K562 (cell line): ENCODE measurements around the gene ERLEC1. TPM values are rescaled to one million over a fixed set of nuclear protein-coding genes. Genes with fewer than 3 reads are reported as not detected.

Experiments
- CLOCK ChIP-seq: fragments of 250-450 bp; sonication (Bioruptor Pico); IDR thresholded peaks from 2 replicates; pipeline ENCODE4 v1.4.0; 2020; ENCODE audit warnings: mild to moderate bottlenecking, moderate library complexity, borderline replicate concordance
- CREB5 ChIP-seq: fragments of 250-450 bp; sonication (Bioruptor Pico); IDR thresholded peaks from 2 replicates; pipeline ENCODE4 v1.5.0; 2020; ENCODE audit warnings: mild to moderate bottlenecking
- ESRRA ChIP-seq: fragments of 450-650 bp; IDR thresholded peaks from 2 replicates; pipeline ENCODE4 v1.6.1; 2014; ENCODE audit warnings: low read depth, mild to moderate bottlenecking, moderate library complexity, borderline replicate concordance
- REST ChIP-seq, 2 experiments: fragments of 450-650 bp; formaldehyde crosslinking in 1 of 2; IDR thresholded peaks; 2 replicates each; pipeline versions ENCODE4 v1.4.0 to v1.6.1; 2014 to 2020; ENCODE audit warnings: mild to moderate bottlenecking in 2 of 2, borderline replicate concordance in 1 of 2, low read depth in 1 of 2
- STAT5B ChIP-seq: fragments of 250-450 bp; sonication (Bioruptor Pico); IDR thresholded peaks from 2 replicates; pipeline ENCODE4 v1.8.0; 2021; ENCODE audit warnings: mild to moderate bottlenecking, inconsistent platforms
- polyA plus RNA-seq, 8 experiments: library from polyadenylated mRNA; depleted of rRNA in 4 of 8; stranded (reverse) in 5 of 8; unstranded in 3 of 8; fragments of >200 nt; fragmentation: Nextera tagmentation in 2 of 8; fragmentation: Illumina TruSeq in 1 of 8; extraction: Ambion mirVana in 2 of 8; extraction: Trizol in 1 of 8; gene quantifications; 2 replicates each; pipeline versions ENCODE4 v1.2.1 to v1.2.3, GENCODE V29; 2011 to 2014; ENCODE audit warnings: inconsistent platforms in 1 of 8, missing spikeins in 1 of 8
- total RNA-seq, 7 experiments: library from RNA; depleted of rRNA in 6 of 7; stranded (reverse); fragments of >200 nt in 6 of 7; fragmentation: Illumina TruSeq in 2 of 7; extraction: Trizol in 2 of 7; gene quantifications; 2 replicates each; pipeline versions ENCODE4 v1.2.1 to v1.2.3, GENCODE V29; 2011 to 2021; ENCODE audit warnings: low replicate concordance in 1 of 7
- TF ChIP-seq, protein P1 (sequence below): sonication (generic); formaldehyde crosslinking; IDR thresholded peaks from 2 replicates; pipeline ENCODE4 v1.8.0; 2022; ENCODE audit warnings: mild to moderate bottlenecking, missing genetic modification reagents
- TF ChIP-seq, protein P2 (sequence below): sonication (generic); formaldehyde crosslinking; IDR thresholded peaks from 2 replicates; pipeline ENCODE4 v1.8.0; 2023; ENCODE audit warnings: mild to moderate bottlenecking, missing genetic modification reagents

ERLEC1 gene
- total and polyA plus RNA-seq, 9 of the 15 experiments (the other 6 are each of a cell fraction or from before 2014, with no cell fraction given) = 12.0 to 41.6 (median 30.6) TPM

DNA sequence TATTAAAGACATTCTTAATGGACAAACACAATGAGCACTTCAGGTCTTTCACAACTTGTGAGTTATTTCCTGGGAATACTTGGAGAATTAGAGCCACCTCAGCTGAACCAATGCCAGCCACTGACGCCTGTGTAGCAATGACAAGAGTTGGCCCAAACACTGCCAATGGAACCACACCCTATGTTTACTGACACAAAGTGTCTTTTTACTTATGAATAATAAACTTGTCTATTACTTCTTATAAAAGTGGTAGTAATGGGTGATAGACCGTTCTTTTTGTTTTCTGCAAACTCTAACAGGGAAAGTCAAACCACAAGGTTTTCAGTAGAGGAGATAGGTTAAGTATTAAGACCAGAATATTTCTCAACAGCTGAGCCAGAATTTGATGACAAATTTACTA lies 31.7 kb upstream of the ERLEC1 start (continued):
- no peak for TF ChIP-seq REST (IDR thresholded peaks at IDR 0.05; ENCODE audit: borderline replicate concordance)
- no peak for TF ChIP-seq REST (CRISPR knock-in tag; IDR thresholded peaks at IDR 0.05; ENCODE audit: low read depth)
- TF ChIP-seq, protein P1, sequence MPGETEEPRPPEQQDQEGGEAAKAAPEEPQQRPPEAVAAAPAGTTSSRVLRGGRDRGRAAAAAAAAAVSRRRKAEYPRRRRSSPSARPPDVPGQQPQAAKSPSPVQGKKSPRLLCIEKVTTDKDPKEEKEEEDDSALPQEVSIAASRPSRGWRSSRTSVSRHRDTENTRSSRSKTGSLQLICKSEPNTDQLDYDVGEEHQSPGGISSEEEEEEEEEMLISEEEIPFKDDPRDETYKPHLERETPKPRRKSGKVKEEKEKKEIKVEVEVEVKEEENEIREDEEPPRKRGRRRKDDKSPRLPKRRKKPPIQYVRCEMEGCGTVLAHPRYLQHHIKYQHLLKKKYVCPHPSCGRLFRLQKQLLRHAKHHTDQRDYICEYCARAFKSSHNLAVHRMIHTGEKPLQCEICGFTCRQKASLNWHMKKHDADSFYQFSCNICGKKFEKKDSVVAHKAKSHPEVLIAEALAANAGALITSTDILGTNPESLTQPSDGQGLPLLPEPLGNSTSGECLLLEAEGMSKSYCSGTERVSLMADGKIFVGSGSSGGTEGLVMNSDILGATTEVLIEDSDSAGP (CRISPR knock-in tag) = no peak
- TF ChIP-seq ESRRA = no peak
- TF ChIP-seq, protein P2, sequence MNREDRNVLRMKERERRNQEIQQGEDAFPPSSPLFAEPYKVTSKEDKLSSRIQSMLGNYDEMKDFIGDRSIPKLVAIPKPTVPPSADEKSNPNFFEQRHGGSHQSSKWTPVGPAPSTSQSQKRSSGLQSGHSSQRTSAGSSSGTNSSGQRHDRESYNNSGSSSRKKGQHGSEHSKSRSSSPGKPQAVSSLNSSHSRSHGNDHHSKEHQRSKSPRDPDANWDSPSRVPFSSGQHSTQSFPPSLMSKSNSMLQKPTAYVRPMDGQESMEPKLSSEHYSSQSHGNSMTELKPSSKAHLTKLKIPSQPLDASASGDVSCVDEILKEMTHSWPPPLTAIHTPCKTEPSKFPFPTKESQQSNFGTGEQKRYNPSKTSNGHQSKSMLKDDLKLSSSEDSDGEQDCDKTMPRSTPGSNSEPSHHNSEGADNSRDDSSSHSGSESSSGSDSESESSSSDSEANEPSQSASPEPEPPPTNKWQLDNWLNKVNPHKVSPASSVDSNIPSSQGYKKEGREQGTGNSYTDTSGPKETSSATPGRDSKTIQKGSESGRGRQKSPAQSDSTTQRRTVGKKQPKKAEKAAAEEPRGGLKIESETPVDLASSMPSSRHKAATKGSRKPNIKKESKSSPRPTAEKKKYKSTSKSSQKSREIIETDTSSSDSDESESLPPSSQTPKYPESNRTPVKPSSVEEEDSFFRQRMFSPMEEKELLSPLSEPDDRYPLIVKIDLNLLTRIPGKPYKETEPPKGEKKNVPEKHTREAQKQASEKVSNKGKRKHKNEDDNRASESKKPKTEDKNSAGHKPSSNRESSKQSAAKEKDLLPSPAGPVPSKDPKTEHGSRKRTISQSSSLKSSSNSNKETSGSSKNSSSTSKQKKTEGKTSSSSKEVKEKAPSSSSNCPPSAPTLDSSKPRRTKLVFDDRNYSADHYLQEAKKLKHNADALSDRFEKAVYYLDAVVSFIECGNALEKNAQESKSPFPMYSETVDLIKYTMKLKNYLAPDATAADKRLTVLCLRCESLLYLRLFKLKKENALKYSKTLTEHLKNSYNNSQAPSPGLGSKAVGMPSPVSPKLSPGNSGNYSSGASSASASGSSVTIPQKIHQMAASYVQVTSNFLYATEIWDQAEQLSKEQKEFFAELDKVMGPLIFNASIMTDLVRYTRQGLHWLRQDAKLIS (CRISPR knock-in tag) = no peak
- no peak for TF ChIP-seq CREB5 (CRISPR knock-in tag)
- TF ChIP-seq CLOCK = no peak
- TF ChIP-seq STAT5B = no peak
- TF ChIP-seq, all 486 proteins: peak for 0
